Measurements from ENCODE around the gene UBE2E2. TPM values are rescaled to one million over a fixed set of nuclear protein-coding genes. Genes with fewer than 3 reads are reported as not detected.

Gene UBE2E2
- total RNA-seq, 1 donor from 2014 or later, result 32.5 TPM

DNA sequence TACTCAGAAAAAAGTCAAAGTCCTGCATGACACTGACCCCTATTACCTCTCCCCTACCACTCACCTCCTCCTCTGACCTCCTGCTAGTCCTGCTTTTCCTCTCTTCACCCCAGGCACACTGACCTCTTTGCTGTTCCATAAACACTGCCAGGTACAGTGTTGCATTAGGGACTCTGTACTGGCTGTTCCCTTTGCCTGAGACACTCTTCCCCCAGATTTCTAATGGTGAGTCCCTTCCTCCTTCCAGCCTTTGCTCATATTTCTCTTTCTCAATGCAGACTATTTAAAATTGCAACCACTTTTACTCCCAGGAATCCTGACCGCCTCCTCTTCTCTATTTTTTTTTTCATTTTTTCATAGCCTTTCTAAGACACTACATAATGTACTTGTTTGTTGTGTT is 36.3 kb upstream of the UBE2E2 start:
- TF ChIP-seq, protein P1, sequence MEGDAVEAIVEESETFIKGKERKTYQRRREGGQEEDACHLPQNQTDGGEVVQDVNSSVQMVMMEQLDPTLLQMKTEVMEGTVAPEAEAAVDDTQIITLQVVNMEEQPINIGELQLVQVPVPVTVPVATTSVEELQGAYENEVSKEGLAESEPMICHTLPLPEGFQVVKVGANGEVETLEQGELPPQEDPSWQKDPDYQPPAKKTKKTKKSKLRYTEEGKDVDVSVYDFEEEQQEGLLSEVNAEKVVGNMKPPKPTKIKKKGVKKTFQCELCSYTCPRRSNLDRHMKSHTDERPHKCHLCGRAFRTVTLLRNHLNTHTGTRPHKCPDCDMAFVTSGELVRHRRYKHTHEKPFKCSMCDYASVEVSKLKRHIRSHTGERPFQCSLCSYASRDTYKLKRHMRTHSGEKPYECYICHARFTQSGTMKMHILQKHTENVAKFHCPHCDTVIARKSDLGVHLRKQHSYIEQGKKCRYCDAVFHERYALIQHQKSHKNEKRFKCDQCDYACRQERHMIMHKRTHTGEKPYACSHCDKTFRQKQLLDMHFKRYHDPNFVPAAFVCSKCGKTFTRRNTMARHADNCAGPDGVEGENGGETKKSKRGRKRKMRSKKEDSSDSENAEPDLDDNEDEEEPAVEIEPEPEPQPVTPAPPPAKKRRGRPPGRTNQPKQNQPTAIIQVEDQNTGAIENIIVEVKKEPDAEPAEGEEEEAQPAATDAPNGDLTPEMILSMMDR (IDR thresholded peaks at IDR 0.05; ENCODE audit: unreplicated experiment), result no peak
- H3K4me3 Mint-ChIP-seq (ENCODE audit: low read depth), result no peak overlapping the region

DNA sequence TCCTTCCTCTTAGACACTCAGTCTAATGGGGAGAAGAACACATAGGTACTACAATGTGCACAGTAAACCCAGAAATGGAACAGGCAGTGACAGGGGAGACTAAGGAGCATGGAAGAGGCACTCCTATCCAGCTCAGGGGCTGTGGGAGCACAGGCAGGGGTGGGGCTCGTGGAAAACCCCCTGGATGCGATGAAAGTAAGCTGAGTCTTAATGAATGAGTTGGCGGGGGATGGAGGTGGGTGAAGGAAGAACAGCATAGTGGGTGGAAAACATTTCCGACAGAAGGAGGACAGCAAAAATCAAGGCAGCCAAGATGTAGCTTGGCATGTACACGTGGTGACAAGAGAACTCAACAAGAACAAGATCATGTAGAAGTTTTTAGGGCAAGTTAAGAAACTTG is 33.6 kb upstream of the UBE2E2 start:
- H3K36me3 Mint-ChIP-seq (ENCODE audit: insufficient read depth), result no peaks in the 10 kb centered on the region
- H3K9me3 Mint-ChIP-seq (ENCODE audit: low read depth), result no peaks in the 10 kb centered on the region
- no peak overlapping the region for H3K4me3 Mint-ChIP-seq (ENCODE audit: low read depth)
- H3K27me3 Mint-ChIP-seq, result peaks cover 12% of the 10 kb centered on the region
- TF ChIP-seq, protein P1 (IDR thresholded peaks at IDR 0.05; ENCODE audit: unreplicated experiment), result no peak
- H3K27ac Mint-ChIP-seq, result no peak overlapping the region
- no peak for DNase-seq (ENCODE audit: low spot score, unreplicated experiment)
- no peaks in the 10 kb centered on the region for H3K4me1 Mint-ChIP-seq (ENCODE audit: low read depth)

More for the DNA sequence above, 36.3 kb upstream of the UBE2E2 start:
- Mint-ChIP-seq H3K4me1 (ENCODE audit: low read depth) (peaks cover 2% of the 10 kb centered on the region), H3K9me3 (ENCODE audit: low read depth) (peaks cover 2% of the 10 kb centered on the region), H3K36me3 (ENCODE audit: insufficient read depth) (no peaks in the 10 kb centered on the region), H3K27ac (no peak overlapping the region), H3K27me3 (peaks cover 9% of the 10 kb centered on the region)
- DNase-seq (ENCODE audit: low spot score, unreplicated experiment), result no peak

DNA sequence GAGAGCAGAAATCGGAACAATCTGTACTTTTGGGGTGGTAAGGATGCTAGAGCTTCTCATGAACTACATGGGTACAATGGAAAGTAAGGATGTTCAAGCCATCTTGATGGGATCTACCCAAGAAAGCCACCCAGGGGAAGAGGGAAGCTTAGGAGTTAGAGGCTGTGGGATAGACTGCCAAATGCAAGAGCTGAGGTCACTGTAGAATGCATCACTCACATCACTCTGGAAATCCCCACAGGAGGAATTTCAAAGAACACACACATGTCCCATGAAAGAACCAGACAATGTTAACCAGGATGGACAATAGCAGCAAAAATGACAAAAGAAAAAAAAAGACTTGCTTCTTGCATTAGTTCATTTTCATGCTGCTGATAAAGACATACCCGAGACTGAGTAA is 32.8 kb upstream of the UBE2E2 start:
- no peak overlapping the region for H3K27ac Mint-ChIP-seq
- TF ChIP-seq, protein P1 (IDR thresholded peaks at IDR 0.05; ENCODE audit: unreplicated experiment), result no peak
- peaks cover 14% of the 10 kb centered on the region for H3K27me3 Mint-ChIP-seq
- DNase-seq (ENCODE audit: low spot score, unreplicated experiment), result no peak
- H3K36me3 Mint-ChIP-seq (ENCODE audit: insufficient read depth), result no peaks in the 10 kb centered on the region
- no peaks in the 10 kb centered on the region for H3K9me3 Mint-ChIP-seq (ENCODE audit: low read depth)
- H3K4me1 Mint-ChIP-seq (ENCODE audit: low read depth), result no peaks in the 10 kb centered on the region
- no peak overlapping the region for H3K4me3 Mint-ChIP-seq (ENCODE audit: low read depth)

GRCh38 chr3:23172059-23172458 is 31.1 kb upstream of the UBE2E2 start:
- TF ChIP-seq, protein P1 (IDR thresholded peaks at IDR 0.05; ENCODE audit: unreplicated experiment), result no peak
- H3K4me1 Mint-ChIP-seq (ENCODE audit: low read depth), result no peaks in the 10 kb centered on the region
- H3K9me3 Mint-ChIP-seq (ENCODE audit: low read depth), result no peaks in the 10 kb centered on the region
- H3K36me3 Mint-ChIP-seq (ENCODE audit: insufficient read depth), result no peaks in the 10 kb centered on the region
- H3K27ac Mint-ChIP-seq, result no peak overlapping the region
- no peak for DNase-seq (ENCODE audit: low spot score, unreplicated experiment)
- H3K4me3 Mint-ChIP-seq (ENCODE audit: low read depth), result no peak overlapping the region
- peaks cover 17% of the 10 kb centered on the region for H3K27me3 Mint-ChIP-seq

DNA sequence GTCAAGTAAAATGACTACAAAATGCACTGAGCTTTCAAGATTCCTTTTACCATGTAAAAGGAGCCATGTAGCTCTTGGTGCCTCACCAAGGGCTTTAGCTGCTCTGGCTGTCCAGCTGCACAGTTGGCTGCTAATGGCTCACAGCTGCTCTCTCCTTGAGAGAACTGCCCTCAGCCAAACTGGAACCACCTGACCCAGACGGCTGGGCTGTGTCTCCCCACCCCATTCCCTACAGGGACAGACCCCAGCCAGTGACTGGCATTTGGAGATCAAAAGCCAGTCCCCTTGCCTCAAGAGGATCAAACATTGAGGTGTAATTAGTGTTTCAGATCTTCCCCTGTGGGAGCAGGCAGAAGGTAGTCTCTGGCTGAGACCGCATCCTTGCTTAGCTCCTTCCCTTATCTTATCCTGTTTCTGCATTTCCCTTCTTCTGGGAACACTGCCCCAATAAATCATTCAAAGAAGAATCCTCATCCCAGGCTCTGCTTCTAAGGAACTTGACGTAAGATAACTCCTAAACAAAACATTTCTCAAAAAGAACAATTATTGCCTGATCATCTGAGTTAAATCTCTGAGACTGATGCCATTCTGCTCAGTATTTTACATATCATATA is 28.6 kb upstream of the UBE2E2 start:
- no peak overlapping the region for H3K27ac Mint-ChIP-seq
- H3K4me1 Mint-ChIP-seq (ENCODE audit: low read depth), result no peaks in the 10 kb centered on the region
- H3K27me3 Mint-ChIP-seq, result peaks cover 16% of the 10 kb centered on the region
- TF ChIP-seq, protein P1 (IDR thresholded peaks at IDR 0.05; ENCODE audit: unreplicated experiment), result no peak
- no peaks in the 10 kb centered on the region for H3K36me3 Mint-ChIP-seq (ENCODE audit: insufficient read depth)
- H3K4me3 Mint-ChIP-seq (ENCODE audit: low read depth), result no peak overlapping the region
- peaks cover 3% of the 10 kb centered on the region for H3K9me3 Mint-ChIP-seq (ENCODE audit: low read depth)
- no peak for DNase-seq (ENCODE audit: low spot score, unreplicated experiment)
